Stimulated activated CD4-positive, alpha-beta T cell treated with anti-CD3 and anti-CD28 coated beads, Interleukin-1b, Interleukin-23, amount 100 ng/mL, for 1 hour (primary cell): Measurements from ENCODE around the gene SPN.
"Not testable (repeated sequence)": the region's sequence is repeated elsewhere in the genome, so short reads cannot be mapped to it uniquely, and the experiment has no call there.

ENCODE experiments used
- DNase-seq, 2 donors: peaks; one replicate each; pipeline ENCODE4 v3.0.0-alpha.2; 2020; ENCODE audit warnings: low read depth in 2 of 2

The SPN gene

GRCh38 chr16:29646947-29647346 lies 16.1 kb upstream of the SPN start:
- DNase-seq, result no peak

GRCh38 chr16:29649588-29650494 lies 13.2 kb upstream of the SPN start:
- DNase-seq, result no peak

DNA sequence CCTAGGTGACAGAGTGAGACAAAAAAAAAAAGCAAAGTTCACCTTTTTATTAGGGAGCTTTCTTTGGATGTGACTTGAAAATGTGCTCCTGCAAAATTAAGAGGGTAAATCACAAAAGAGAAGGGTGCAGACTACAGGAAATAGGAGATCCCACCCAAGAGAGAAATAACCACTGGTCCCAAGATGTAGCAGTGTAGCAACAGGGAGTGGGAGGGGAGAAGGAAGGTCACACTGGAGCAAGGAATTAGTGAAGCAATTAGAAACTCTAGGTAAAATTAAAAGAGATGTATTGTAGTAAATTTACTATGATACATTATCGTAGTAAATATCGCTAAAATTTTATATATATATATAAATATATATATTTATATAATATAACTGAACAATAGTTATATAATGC lies 12.3 kb upstream of the SPN start:
- DNase-seq, result no peak

GRCh38 chr16:29651774-29652349 lies 11.2 kb upstream of the SPN start:
- DNase-seq, result no peak

DNA sequence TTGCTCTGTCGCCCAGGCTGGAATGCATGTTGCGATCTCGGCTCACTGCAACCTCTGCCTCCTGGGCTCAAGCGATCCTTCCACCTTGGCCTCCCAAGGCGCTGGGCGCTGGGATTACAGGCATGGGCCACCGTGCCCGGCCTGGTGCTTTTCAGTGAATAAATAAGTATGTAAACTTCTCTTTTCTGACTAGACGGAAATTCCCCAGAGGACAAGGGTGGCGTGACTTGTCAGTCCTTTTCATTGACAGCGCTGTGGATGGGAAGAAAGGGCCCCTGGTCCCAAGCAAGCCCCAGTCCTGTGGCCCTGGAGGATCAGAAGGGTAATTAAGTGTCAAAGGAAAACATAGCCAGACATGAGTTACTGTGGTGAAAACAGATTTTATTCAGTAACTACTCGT lies 9.6 kb upstream of the SPN start:
- DNase-seq, result no peak

- DNase-seq, result not testable (repeated sequence)
These were observed 9.2 kb upstream of the SPN start for GRCh38 chr16:29653890-29654289.

DNA sequence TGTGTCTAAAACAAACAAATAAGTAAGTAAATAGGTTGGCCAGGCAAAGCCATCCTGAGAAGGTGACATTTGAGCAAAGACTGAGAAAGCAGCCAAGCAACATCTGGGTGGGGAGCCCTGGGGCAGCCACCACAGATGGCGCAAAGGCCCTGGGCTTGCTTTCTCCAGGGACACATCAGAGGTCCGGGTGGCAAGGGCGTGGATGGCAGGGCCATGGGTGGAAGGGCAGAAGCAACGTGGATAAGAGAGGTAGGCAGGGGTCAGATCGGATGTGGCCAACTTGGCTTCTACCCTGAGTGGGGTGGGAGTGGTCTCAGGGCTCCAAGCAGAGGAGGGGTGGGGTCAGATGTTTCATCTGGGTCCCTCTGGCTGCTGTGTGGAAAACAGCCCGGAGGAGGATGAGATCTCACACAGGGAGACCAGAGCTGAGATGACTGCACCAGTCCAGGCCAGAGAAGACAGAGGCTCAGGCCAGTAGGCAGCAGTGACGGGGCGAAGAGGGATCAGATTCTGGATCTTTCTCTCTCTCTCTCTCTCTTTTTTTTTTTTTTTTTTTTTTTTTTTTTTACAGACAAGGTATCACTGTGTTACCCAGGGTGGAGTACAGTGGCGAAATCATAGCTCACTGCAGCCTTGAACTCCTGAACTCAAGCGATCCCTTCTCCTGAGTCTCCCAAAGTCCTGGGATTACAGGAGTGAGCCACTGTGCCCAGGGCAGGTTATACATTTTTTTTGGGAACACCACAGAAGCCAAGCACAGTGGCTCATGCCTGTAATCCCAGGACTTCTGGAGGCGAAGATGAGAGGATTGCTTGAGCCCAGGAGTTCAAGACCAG lies 6.1 kb upstream of the SPN start:
- DNase-seq, result no peak

DNA sequence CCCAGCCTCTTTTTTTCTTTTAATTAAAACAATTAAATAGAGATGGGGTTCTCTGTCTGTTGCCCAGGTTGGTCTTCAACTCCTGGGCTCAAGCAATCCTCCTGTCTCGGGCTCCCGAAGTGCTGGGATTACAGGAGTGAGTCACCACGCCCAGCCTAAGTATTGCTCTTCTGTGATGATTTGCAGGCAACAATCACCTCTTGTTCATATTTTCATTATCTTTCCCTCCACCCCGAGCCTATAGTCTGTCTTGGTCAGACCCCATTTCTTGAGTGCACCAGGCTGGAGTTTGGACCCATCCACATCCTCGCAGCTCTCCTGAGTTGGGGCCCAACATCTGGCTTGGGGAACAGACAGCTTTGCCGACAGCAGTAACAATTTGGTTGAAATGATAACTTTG lies 4.3 kb upstream of the SPN start:
- DNase-seq, result no peak

- DNase-seq, result no peak
These were observed 883 bp upstream of the SPN start for GRCh38 chr16:29662000-29662728.

DNA sequence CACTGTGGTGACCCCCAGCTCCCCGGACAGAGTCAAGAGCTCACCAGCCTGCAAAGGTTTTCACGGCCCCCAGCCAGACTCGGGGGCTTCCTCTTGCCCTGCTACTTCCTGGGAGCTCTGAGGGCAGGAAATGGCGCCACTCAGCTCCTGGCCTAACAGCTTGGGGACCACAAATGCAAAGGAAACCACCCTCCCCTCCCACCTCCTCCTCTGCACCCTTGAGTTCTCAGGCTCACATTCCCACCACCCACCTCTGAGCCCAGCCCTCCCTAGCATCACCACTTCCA lies 375 bp upstream of the SPN start:
- no peak for DNase-seq

DNA sequence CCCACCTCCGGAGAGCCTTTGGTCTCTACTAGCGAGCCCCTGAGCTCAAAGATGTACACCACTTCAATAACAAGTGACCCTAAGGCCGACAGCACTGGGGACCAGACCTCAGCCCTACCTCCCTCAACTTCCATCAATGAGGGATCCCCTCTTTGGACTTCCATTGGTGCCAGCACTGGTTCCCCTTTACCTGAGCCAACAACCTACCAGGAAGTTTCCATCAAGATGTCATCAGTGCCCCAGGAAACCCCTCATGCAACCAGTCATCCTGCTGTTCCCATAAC lies 702 bp downstream of the SPN start:
- no peak for DNase-seq

GRCh38 chr16:29664091-29664921 lies 1.3 kb downstream of the SPN start:
- no peak for DNase-seq

DNA sequence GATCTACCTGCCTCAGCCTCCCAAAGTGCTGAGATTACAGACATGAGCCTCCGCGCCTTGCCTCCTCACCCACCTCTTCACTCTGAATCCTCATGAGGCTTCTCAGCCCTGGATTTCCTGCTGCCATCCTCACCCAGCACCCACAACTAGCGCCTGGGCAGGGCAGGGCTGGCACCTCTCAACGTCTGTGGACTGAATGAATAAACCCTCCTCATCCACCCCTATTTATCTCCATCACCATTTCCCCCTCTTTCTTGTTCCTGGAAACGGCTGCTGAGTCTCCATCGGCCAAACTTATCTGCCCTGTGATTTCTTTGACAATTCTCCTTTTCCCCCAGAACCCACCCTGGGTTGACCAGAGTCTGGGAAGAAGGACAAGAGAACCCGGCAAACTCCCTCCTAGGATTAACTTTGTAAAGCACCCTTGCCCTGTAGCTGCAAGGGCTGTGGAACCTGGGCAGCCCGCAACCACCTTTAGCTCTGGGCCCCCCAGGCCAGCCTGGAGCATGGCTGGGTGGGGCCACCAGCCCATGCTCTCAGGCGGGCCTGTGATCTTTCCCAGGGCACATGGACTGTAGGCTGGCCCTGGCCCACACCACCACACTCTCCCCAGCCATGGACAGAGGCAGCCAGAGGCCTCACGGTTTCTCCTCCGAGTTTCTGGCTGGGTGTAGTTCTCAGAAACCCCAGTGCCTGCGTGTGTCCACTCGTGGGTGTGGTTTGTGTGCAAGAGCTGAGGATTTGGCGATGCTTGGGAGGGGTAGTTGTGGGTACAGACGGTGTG lies 2.4 kb downstream of the SPN start:
- no peak for DNase-seq

DNA sequence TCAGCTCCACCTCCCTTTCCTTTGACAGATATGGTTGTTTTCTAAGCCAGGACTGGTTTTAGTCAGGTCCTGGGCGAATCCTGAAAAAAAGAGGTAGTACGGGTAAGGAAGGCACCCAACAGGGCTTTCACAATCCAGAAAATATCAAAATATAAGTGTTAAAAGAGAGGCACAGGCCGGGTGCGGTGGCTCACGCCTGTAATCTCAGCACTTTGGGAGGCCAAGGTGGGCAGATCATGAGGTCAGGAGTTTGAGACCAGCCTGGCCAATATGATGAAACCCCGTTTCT lies 4.2 kb downstream of the SPN start:
- DNase-seq, result not testable (repeated sequence)

- no peak for DNase-seq
These were observed 4.7 kb downstream of the SPN start for GRCh38 chr16:29667755-29668154.

- no peak for DNase-seq
These were observed 5.2 kb downstream of the SPN start for GRCh38 chr16:29668267-29668666.

DNA sequence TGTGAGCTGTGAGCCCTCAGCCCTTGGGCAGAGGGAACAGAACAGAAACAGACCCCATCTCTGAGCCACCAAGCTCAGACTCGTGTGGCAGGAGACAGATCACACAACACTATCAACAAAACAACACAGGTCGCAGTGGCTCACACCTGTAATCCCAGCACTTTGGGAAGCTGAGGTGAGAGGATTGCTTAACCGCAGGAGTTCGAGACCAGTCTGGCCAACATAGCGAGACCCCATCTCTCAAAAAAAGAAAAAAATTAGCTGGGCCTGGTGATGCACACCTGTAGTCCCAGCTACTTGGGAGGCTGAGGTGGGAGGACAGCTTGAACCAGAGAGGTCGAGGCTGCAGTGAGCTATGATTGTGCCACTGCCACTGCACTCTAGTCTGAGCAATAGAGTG lies 10.5 kb downstream of the SPN start:
- no peak for DNase-seq

DNA sequence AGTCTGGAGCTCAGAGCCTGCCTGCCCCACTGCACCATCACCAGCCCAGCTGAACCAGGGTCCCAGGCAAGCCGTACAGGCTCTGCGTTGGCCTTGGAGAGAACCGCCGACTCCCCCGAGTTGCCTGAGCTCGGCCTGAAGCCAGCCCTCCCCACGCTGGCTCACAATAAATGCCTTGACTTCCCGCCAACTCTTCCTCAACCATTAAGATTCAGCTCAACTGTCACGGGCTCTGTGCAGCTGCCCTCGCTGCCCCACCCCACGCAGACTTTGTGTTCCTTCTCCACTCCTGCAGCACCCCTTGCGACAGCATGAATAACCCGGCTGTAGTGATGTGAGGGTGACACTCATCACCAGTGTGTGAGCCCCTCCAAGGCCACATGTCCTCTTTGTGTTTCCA lies 11.1 kb downstream of the SPN start:
- DNase-seq, result no peak

DNA sequence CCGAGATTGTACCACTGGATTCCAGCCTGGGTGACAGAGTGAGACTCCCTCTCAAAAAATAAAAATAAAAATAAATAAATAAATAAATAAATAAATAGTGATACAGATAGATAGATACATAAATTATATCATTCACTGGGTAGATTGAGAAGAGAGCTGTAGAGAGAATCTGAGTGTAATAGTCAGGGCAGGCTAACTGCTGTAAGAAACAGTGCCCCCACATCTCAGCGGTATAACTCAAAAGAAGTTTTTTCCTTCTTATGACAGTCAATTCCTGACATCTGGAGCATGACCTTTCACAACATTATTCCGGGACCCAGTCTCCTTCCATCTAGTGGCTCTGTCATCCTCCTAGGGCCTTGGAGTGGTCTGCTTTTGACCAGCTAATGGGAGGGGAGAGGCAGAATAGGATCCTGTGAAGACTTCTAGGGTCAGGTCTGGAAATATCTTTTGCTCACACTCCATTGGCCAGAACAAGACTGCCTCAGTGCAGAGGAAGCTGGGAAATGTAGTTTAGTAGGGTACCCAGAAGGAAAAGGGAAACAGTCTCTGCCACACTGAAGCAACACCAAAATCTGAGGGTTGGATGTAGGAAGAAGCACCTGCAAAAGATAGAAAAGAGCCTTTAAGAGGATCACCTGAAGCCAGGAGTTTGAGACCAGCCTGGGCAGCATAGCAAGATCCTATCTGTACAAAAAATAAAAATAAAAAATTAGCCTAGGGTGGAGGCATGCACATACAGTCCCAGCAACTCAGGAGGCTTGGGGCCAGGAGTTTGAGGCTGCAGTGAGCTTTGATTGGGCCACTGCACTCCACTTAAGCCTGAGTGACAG lies 13.0 kb downstream of the SPN start:
- DNase-seq, result no peak
